Measurements from ENCODE around the gene PPM1H. TPM values are rescaled to one million over a fixed set of nuclear protein-coding genes. Genes with fewer than 3 reads are reported as not detected.
"Not testable (repeated sequence)": the region's sequence is repeated elsewhere in the genome, so short reads cannot be mapped to it uniquely, and the experiment has no call there.

The PPM1H gene
- total RNA-seq, 3 donors from 2014 or later = 4.9 to 6.1 (median 5.8) TPM

- ATAC-seq (no peak), DNase-seq (no peak)
- intact Hi-C loops (cut with DNase I, micrococcal nuclease) = no loop called here
- H3K36me3 ChIP-seq (ENCODE audit: low read depth) = no peaks in the 10 kb centered on the region
- no peak for TF ChIP-seq CTCF (IDR thresholded peaks at IDR 0.05)
- no peaks in the 10 kb centered on the region for H3K4me1 ChIP-seq (ENCODE audit: low read depth)
- no peaks in the 10 kb centered on the region for H3K9me3 ChIP-seq
- H3K4me3 ChIP-seq = no peak overlapping the region
Observed at GRCh38 chr12:62976110-62976662, 41.2 kb upstream of the PPM1H start.

- Histone ChIP-seq H3K4me3 (no peak overlapping the region), H3K9me3 (no peaks in the 10 kb centered on the region), H3K4me1 (ENCODE audit: low read depth) (no peaks in the 10 kb centered on the region), H3K36me3 (ENCODE audit: low read depth) (no peaks in the 10 kb centered on the region)
- ATAC-seq (peak; percentile 66), DNase-seq (no peak)
- intact Hi-C loops (cut with DNase I, micrococcal nuclease) = no loop called here
- TF ChIP-seq CTCF (IDR thresholded peaks at IDR 0.05) = no peak
Observed at GRCh38 chr12:62971769-62972525, 37.0 kb upstream of the PPM1H start.

DNA sequence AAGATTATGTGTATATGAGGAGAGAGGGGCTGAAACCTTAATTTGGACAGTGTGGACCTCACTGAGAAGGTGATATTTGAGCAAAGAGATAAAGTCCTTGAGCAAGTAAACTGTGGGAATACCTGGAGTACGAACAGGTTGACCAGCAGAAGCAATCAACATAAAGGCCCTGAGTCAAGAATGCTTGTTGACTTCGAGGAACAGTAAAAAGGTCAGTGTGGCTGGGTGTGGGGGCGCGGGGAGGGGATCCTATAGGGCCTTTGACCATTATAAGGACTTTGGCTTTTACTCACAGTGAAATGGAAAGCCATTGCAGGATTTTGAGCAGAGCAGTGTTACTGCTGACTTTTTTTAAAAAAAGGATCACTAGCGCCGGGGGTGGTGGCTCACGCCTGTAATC lies 34.7 kb upstream of the PPM1H start:
- H3K4me3 ChIP-seq = no peak overlapping the region
- H3K36me3 ChIP-seq (ENCODE audit: low read depth) = no peaks in the 10 kb centered on the region
- DNase-seq = no peak
- no peak for ATAC-seq
- no peak for TF ChIP-seq CTCF (IDR thresholded peaks at IDR 0.05)
- H3K9me3 ChIP-seq = no peaks in the 10 kb centered on the region
- intact Hi-C loops (cut with DNase I, micrococcal nuclease) = no loop called here
- no peaks in the 10 kb centered on the region for H3K4me1 ChIP-seq (ENCODE audit: low read depth)

GRCh38 chr12:62967701-62968100 lies 32.8 kb upstream of the PPM1H start:
- Histone ChIP-seq H3K4me1 (ENCODE audit: low read depth) (no peaks in the 10 kb centered on the region), H3K9me3 (no peaks in the 10 kb centered on the region), H3K4me3 (no peak overlapping the region), H3K36me3 (ENCODE audit: low read depth) (no peaks in the 10 kb centered on the region)
- intact Hi-C loops (cut with DNase I, micrococcal nuclease) = no loop called here
- no peak for ATAC-seq
- no peak for TF ChIP-seq CTCF (IDR thresholded peaks at IDR 0.05)
- no peak for DNase-seq

GRCh38 chr12:62966990-62967506 lies 32.1 kb upstream of the PPM1H start:
- Histone ChIP-seq H3K36me3 (ENCODE audit: low read depth) (no peaks in the 10 kb centered on the region), H3K4me1 (ENCODE audit: low read depth) (no peaks in the 10 kb centered on the region), H3K4me3 (no peak overlapping the region), H3K9me3 (no peaks in the 10 kb centered on the region)
- intact Hi-C loops (cut with DNase I, micrococcal nuclease) = no loop called here
- no peak for DNase-seq
- peak; percentile 48 for ATAC-seq
- no peak for TF ChIP-seq CTCF (IDR thresholded peaks at IDR 0.05)

DNA sequence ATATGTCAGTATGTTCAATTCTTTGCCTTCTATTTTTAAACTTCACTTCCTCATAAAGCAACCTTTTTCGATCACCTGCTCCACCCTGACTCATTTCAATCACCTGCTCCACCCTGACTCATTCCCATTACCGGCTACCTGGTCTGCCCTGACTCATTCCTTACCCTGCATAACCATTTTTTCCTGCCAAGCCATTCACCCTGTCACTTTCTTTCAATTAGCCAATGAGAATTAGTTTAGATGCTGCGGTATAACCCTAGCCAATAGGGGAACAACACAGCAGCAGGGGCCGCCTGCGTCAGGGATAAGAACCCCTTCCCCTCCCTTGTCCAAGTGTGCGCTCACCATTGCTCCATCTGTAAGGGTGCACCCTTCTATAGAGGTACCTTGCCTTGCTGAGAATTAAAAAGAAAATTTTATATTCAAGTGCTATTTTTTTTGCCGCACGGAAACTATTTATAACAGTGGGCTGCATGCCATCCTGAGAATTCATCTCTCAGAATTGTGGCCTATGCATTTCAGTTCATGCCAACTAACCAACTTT lies 31.6 kb upstream of the PPM1H start:
- peak; percentile 94 for ATAC-seq

DNA sequence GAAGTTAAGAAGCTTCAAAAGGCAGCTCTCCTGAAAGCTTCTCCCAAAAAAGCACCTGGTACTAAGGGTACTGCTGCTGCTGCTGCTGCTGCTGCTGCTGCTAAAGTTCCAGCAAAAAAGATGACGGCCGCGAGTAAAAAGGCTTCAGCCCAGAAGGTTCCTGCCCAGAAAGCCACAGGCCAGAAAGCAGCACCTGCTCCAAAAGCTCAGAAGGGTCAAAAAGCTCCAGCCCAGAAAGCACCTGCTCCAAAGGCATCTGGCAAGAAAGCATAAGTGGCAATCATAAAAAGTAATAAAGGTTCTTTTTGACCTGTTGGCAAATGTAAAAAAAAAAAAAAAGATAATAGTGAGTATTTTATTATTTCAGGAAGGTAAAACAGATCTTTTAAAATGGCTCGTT lies 30.8 kb upstream of the PPM1H start:
- H3K4me1 ChIP-seq (ENCODE audit: low read depth); H3K36me3 ChIP-seq (ENCODE audit: low read depth); H3K4me3 ChIP-seq; intact Hi-C loops (cut with DNase I, micrococcal nuclease); H3K9me3 ChIP-seq: not testable (repeated sequence)
- DNase-seq (peak in 1 of 3 donors; percentile 6), ATAC-seq (peak; percentile 50)

More for the DNA sequence above, 31.6 kb upstream of the PPM1H start:
- H3K4me1 ChIP-seq (ENCODE audit: low read depth); intact Hi-C loops (cut with DNase I, micrococcal nuclease); H3K36me3 ChIP-seq (ENCODE audit: low read depth); H3K9me3 ChIP-seq; H3K4me3 ChIP-seq: not testable (repeated sequence)
- DNase-seq = peak in 1 of 3 donors; percentile 36

DNA sequence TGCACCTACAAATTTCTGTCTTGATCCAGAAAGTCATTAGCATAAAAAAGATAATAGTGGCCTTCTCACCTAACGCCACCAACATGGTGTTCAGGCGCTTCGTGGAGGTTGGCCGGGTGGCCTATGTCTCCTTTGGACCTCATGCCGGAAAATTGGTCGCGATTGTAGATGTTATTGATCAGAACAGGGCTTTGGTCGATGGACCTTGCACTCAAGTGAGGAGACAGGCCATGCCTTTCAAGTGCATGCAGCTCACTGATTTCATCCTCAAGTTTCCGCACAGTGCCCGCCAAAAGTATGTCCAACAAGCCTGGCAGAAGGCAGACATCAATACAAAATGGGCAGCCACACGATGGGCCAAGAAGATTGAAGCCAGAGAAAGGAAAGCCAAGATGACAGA lies 30.3 kb upstream of the PPM1H start:
- H3K4me3 ChIP-seq; H3K4me1 ChIP-seq (ENCODE audit: low read depth); intact Hi-C loops (cut with DNase I, micrococcal nuclease); DNase-seq; H3K36me3 ChIP-seq (ENCODE audit: low read depth); H3K9me3 ChIP-seq; ATAC-seq: not testable (repeated sequence)
